Neural progenitor cell (in vitro differentiated cells): ENCODE data around the gene TMEM232. TPM values are rescaled to one million over a fixed set of nuclear protein-coding genes. Genes with fewer than 3 reads are reported as not detected.

Experiments used
- DNase-seq: peaks from one replicate; pipeline ENCODE4 v3.0.0-alpha.2; 2016; ENCODE audit warnings: low spot score
- H2AFZ ChIP-seq: fragments of 200-600 bp; sonication (generic); replicated peaks from 2 replicates; pipeline ENCODE4 v1.6.1; 2016; ENCODE audit warnings: antibody characterized with exemption
- H3F3A ChIP-seq: fragments of 200-600 bp; sonication (generic); 2 replicates; pipeline ENCODE4 v1.6.1; 2016; ENCODE audit warnings: antibody characterized with exemption, low read depth
- H3K27ac ChIP-seq: fragments of 200-600 bp; sonication (generic); 2 replicates; pipeline ENCODE4 v1.5.1; 2016; ENCODE audit warnings: mild to moderate bottlenecking
- H3K27me3 ChIP-seq: fragments of 200-600 bp; sonication (generic); 2 replicates; pipeline ENCODE4 v1.6.1; 2016; ENCODE audit warnings: mild to moderate bottlenecking, moderate library complexity
- H3K36me3 ChIP-seq: fragments of 200-600 bp; sonication (generic); 2 replicates; pipeline ENCODE4 v1.5.1; 2016
- H3K4me1 ChIP-seq: fragments of 200-600 bp; sonication (generic); 2 replicates; pipeline ENCODE4 v1.6.1; 2016; ENCODE audit warnings: mixed run types
- H3K4me2 ChIP-seq: fragments of 200-600 bp; sonication (generic); 2 replicates; pipeline ENCODE4 v1.6.1; 2016
- H3K4me3 ChIP-seq: fragments of 200-600 bp; sonication (generic); 2 replicates; pipeline ENCODE4 v1.5.1; 2016
- H3K79me2 ChIP-seq: fragments of 200-600 bp; sonication (generic); 2 replicates; pipeline ENCODE4 v1.6.1; 2016; ENCODE audit warnings: low read depth
- H3K9ac ChIP-seq: fragments of 200-600 bp; sonication (generic); 2 replicates; pipeline ENCODE4 v1.6.1; 2016
- H3K9me3 ChIP-seq: fragments of 200-600 bp; sonication (generic); 2 replicates; pipeline ENCODE4 v1.5.1; 2016; ENCODE audit warnings: low read depth
- H4K20me1 ChIP-seq: fragments of 200-600 bp; sonication (generic); 2 replicates; pipeline ENCODE4 v1.6.1; 2016; ENCODE audit warnings: low read depth
- H3K27ac Mint-ChIP-seq: 3 replicates; pipeline ENCODE4 v1.8.0; 2021; ENCODE audit warnings: mixed read lengths
- H3K27me3 Mint-ChIP-seq: 2 replicates; pipeline ENCODE4 v1.8.0; 2022; ENCODE audit warnings: low read depth, mild to moderate bottlenecking, inconsistent platforms, moderate library complexity, mixed read lengths; ENCODE audit not compliant: insufficient read depth
- H3K36me3 Mint-ChIP-seq: 3 replicates; pipeline ENCODE4 v1.8.0; 2021; ENCODE audit warnings: mixed read lengths
- H3K4me1 Mint-ChIP-seq: 3 replicates; pipeline ENCODE4 v1.8.0; 2021; ENCODE audit warnings: mixed read lengths
- H3K4me3 Mint-ChIP-seq: 3 replicates; pipeline ENCODE4 v1.8.0; 2021; ENCODE audit warnings: mild to moderate bottlenecking, moderate library complexity, mixed read lengths
- H3K9me3 Mint-ChIP-seq: 3 replicates; pipeline ENCODE4 v1.8.0; 2020; ENCODE audit warnings: mixed read lengths
- CTCF ChIP-seq: fragments of 200-600 bp; sonication (generic); IDR thresholded peaks from 2 replicates; pipeline ENCODE4 v1.5.1; 2017; ENCODE audit warnings: antibody characterized with exemption, mild to moderate bottlenecking
- EZH2 ChIP-seq: fragments of 200-600 bp; sonication (generic); IDR thresholded peaks from 2 replicates; pipeline ENCODE4 v1.6.1; 2017; ENCODE audit warnings: antibody characterized with exemption, mild to moderate bottlenecking, moderate library complexity
- EZH2phosphoT487 ChIP-seq: fragments of 200-600 bp; sonication (generic); IDR thresholded peaks from 2 replicates; pipeline ENCODE4 v1.6.1; 2017; ENCODE audit warnings: antibody characterized with exemption
- total RNA-seq: library from RNA; depleted of rRNA; stranded (reverse); fragments of >200 nt; gene quantifications from 2 replicates; pipeline ENCODE4 v1.2.3, GENCODE V29; 2015; ENCODE audit warnings: low replicate concordance

TMEM232 gene
- total RNA-seq, 1 donor from 2014 or later: 5.2 TPM

- Mint-ChIP-seq H3K4me3 (no peak overlapping the region), H3K4me1 (no peaks in the 10 kb centered on the region), H3K36me3 (no peaks in the 10 kb centered on the region), H3K27me3 (no peaks in the 10 kb centered on the region), H3K9me3 (no peaks in the 10 kb centered on the region), H3K27ac (no peak overlapping the region)
- H3K4me3 ChIP-seq: no peak overlapping the region
- TF ChIP-seq CTCF (no peak), EZH2 (no peak), EZH2phosphoT487 (no peak)
- no peak overlapping the region for H3K4me2 ChIP-seq
- H4K20me1 ChIP-seq: no peaks in the 10 kb centered on the region
- peak overlapping the region; percentile 31 for H2AFZ ChIP-seq
- H3K9me3 ChIP-seq: no peaks in the 10 kb centered on the region
- no peaks in the 10 kb centered on the region for H3K4me1 ChIP-seq
- no peaks in the 10 kb centered on the region for H3K79me2 ChIP-seq
- H3K9ac ChIP-seq: no peak overlapping the region
- no peaks in the 10 kb centered on the region for H3F3A ChIP-seq
- DNase-seq: no peak
- no peaks in the 10 kb centered on the region for H3K36me3 ChIP-seq
- no peaks in the 10 kb centered on the region for H3K27me3 ChIP-seq
- no peak overlapping the region for H3K27ac ChIP-seq
Observed at GRCh38 chr5:110638970-110639902, 87.2 kb downstream of the TMEM232 start.

- H3K27me3 ChIP-seq: no peaks in the 10 kb centered on the region
- H3K9me3 ChIP-seq: no peaks in the 10 kb centered on the region
- no peaks in the 10 kb centered on the region for H4K20me1 ChIP-seq
- no peak overlapping the region for H2AFZ ChIP-seq
- H3K4me1 Mint-ChIP-seq: no peaks in the 10 kb centered on the region
- DNase-seq: no peak
- H3K4me3 ChIP-seq: no peak overlapping the region
- no peaks in the 10 kb centered on the region for H3K27me3 Mint-ChIP-seq
- H3K27ac Mint-ChIP-seq: no peak overlapping the region
- H3K9me3 Mint-ChIP-seq: no peaks in the 10 kb centered on the region
- no peaks in the 10 kb centered on the region for H3K79me2 ChIP-seq
- no peaks in the 10 kb centered on the region for H3K4me1 ChIP-seq
- H3F3A ChIP-seq: no peaks in the 10 kb centered on the region
- TF ChIP-seq CTCF (no peak), EZH2phosphoT487 (no peak), EZH2 (no peak)
- no peak overlapping the region for H3K4me3 Mint-ChIP-seq
- no peak overlapping the region for H3K9ac ChIP-seq
- H3K27ac ChIP-seq: no peak overlapping the region
- H3K4me2 ChIP-seq: no peak overlapping the region
- H3K36me3 ChIP-seq: no peaks in the 10 kb centered on the region
- H3K36me3 Mint-ChIP-seq: no peaks in the 10 kb centered on the region
Observed at GRCh38 chr5:110634475-110634874, 92.0 kb downstream of the TMEM232 start.

GRCh38 chr5:110631236-110631635 is 95.2 kb downstream of the TMEM232 start:
- DNase-seq: no peak
- H3K36me3 ChIP-seq: no peaks in the 10 kb centered on the region
- no peaks in the 10 kb centered on the region for H3K9me3 ChIP-seq
- Mint-ChIP-seq H3K36me3 (no peaks in the 10 kb centered on the region), H3K27me3 (no peaks in the 10 kb centered on the region), H3K27ac (no peak overlapping the region), H3K4me1 (no peaks in the 10 kb centered on the region), H3K9me3 (no peaks in the 10 kb centered on the region), H3K4me3 (no peak overlapping the region)
- H2AFZ ChIP-seq: no peak overlapping the region
- no peaks in the 10 kb centered on the region for H3K4me1 ChIP-seq
- H3K27ac ChIP-seq: no peak overlapping the region
- H3F3A ChIP-seq: peaks cover 4% of the 10 kb centered on the region
- H4K20me1 ChIP-seq: no peaks in the 10 kb centered on the region
- no peak overlapping the region for H3K4me3 ChIP-seq
- no peaks in the 10 kb centered on the region for H3K27me3 ChIP-seq
- TF ChIP-seq CTCF (no peak), EZH2 (no peak), EZH2phosphoT487 (no peak)
- H3K9ac ChIP-seq: no peak overlapping the region
- H3K79me2 ChIP-seq: no peaks in the 10 kb centered on the region
- H3K4me2 ChIP-seq: no peak overlapping the region
